HL-60 (cell line): ENCODE measurements around the gene BMPER.
A peak's percentile ranks its signal among the peaks of the same experiment; 100 is the strongest.

Experiments
- DNase-seq, 2 experiments: peaks; one replicate each; pipeline ENCODE4 v3.0.0-alpha.2; 2010 to 2020; ENCODE audit warnings: low read depth in 1 of 2, low spot score in 1 of 2
- H3K27ac ChIP-seq: fragments of 250-450 bp; sonication (Bioruptor Pico); replicated peaks from 2 replicates; pipeline ENCODE4 v1.5.1; 2020; ENCODE audit warnings: mild to moderate bottlenecking, moderate library complexity
- H3K27me3 ChIP-seq: fragments of 250-450 bp; sonication (Bioruptor Pico); 2 replicates; pipeline ENCODE4 v1.5.1; 2021; ENCODE audit warnings: mild to moderate bottlenecking, moderate library complexity; ENCODE audit not compliant: insufficient read depth, poor library complexity, severe bottlenecking
- H3K4me3 ChIP-seq: replicated peaks from 2 replicates; pipeline ENCODE4 v1.5.1; 2011; ENCODE audit warnings: mild to moderate bottlenecking, control low read depth, low read length; ENCODE audit not compliant: insufficient read depth
- CTCF ChIP-seq: IDR thresholded peaks from one replicate; pipeline ENCODE4 v1.5.1; 2011; ENCODE audit warnings: low read length, control low read depth, inconsistent platforms; ENCODE audit not compliant: insufficient read depth
- GABPA ChIP-seq: IDR thresholded peaks from 2 replicates; pipeline ENCODE4 v1.6.1; 2012; ENCODE audit warnings: low read depth
- POLR2AphosphoS5 ChIP-seq: IDR thresholded peaks from 2 replicates; pipeline ENCODE4 v1.6.1; 2012; ENCODE audit warnings: low read depth
- REST ChIP-seq: IDR thresholded peaks from 2 replicates; pipeline ENCODE4 v1.6.1; 2012; ENCODE audit warnings: low read depth; ENCODE audit not compliant: insufficient replicate concordance
- SPI1 ChIP-seq: IDR thresholded peaks from 2 replicates; pipeline ENCODE4 v1.6.1; 2012; ENCODE audit warnings: low read depth, mild to moderate bottlenecking, borderline replicate concordance

Gene BMPER

GRCh38 chr7:34086064-34086463, 180.7 kb downstream of the BMPER start:
- H3K27ac ChIP-seq: no peak overlapping the region
- peaks cover 2% of the 10 kb centered on the region for H3K27me3 ChIP-seq
- TF ChIP-seq SPI1 (no peak), REST (no peak), GABPA (no peak), CTCF (no peak), POLR2AphosphoS5 (no peak)
- H3K4me3 ChIP-seq: no peak overlapping the region
- no peak for DNase-seq

GRCh38 chr7:34086981-34087380, 181.6 kb downstream of the BMPER start:
- no peak for TF ChIP-seq REST
- TF ChIP-seq POLR2AphosphoS5: no peak
- TF ChIP-seq CTCF: no peak
- TF ChIP-seq SPI1: no peak
- TF ChIP-seq GABPA: no peak
- no peak overlapping the region for H3K27ac ChIP-seq
- peaks cover 2% of the 10 kb centered on the region for H3K27me3 ChIP-seq
- H3K4me3 ChIP-seq: no peak overlapping the region
- no peak for DNase-seq

GRCh38 chr7:34087892-34088891, 182.9 kb downstream of the BMPER start:
- H3K4me3 ChIP-seq: no peak overlapping the region
- DNase-seq: no peak
- peaks cover 2% of the 10 kb centered on the region for H3K27me3 ChIP-seq
- TF ChIP-seq SPI1 (no peak), REST (no peak), CTCF (peak; percentile 23), GABPA (no peak), POLR2AphosphoS5 (no peak)
- H3K27ac ChIP-seq: no peak overlapping the region
